H1 (cell line): ENCODE data around the gene PDE4D. TPM values are rescaled to one million over a fixed set of nuclear protein-coding genes. Genes with fewer than 3 reads are reported as not detected.

Experiments
- CTCF ChIA-PET: fragments of 300-600 bp; sonication (Branson Sonifier 250); formaldehyde crosslinking; loops from one replicate; lab custom pipeline; 2021; ENCODE audit not compliant: partially characterized antibody; lab: Charles Lee
- POLR2A ChIA-PET: fragments of 300-600 bp; sonication (Branson Sonifier 250); formaldehyde crosslinking; loops from one replicate; lab custom pipeline; 2021; ENCODE audit warnings: inconsistent platforms; ENCODE audit not compliant: partially characterized antibody; lab: Charles Lee
- DNase-seq, 2 experiments: peaks; one replicate each; pipeline versions ENCODE4 v3.0.0 to v3.0.0-alpha.2; 2010 to 2022; ENCODE audit warnings: low spot score in 2 of 2, low read depth in 1 of 2, mixed read lengths in 1 of 2
- FAIRE-seq: peaks from 2 replicates; lab custom pipeline; 2011; peaks lifted over from hg19 to GRCh38; lab: Jason Lieb, UNC
- H2AFZ ChIP-seq: 2 replicates; pipeline ENCODE4 v1.8.1; 2012; ENCODE audit warnings: low read length, inconsistent platforms
- H2AK5ac ChIP-seq: 2 replicates; pipeline ENCODE4 v1.6.1; 2013; ENCODE audit warnings: low read depth, low read length
- H2BK120ac ChIP-seq: replicated peaks from 2 replicates; pipeline ENCODE3; 2013; ENCODE audit warnings: low read depth, low read length, inconsistent platforms
- H2BK12ac ChIP-seq: 2 replicates; pipeline ENCODE4 v1.6.1; 2013; ENCODE audit warnings: low read depth, low read length
- H2BK15ac ChIP-seq: 2 replicates; pipeline ENCODE4 v1.6.1; 2013; ENCODE audit warnings: low read length
- H2BK20ac ChIP-seq: 2 replicates; pipeline ENCODE4 v1.6.1; 2013; ENCODE audit warnings: low read length
- H2BK5ac ChIP-seq: 2 replicates; pipeline ENCODE4 v1.6.1; 2013; ENCODE audit warnings: low read depth, low read length
- H3K14ac ChIP-seq: 2 replicates; pipeline ENCODE4 v1.6.1; 2013; ENCODE audit warnings: inconsistent platforms; ENCODE audit not compliant: insufficient read length
- H3K18ac ChIP-seq: 2 replicates; pipeline ENCODE4 v1.6.1; 2013; ENCODE audit warnings: low read length; ENCODE audit errors: extremely low read depth
- H3K23ac ChIP-seq: 2 replicates; pipeline ENCODE4 v1.6.1; 2013; ENCODE audit warnings: inconsistent platforms; ENCODE audit not compliant: insufficient read length
- H3K23me2 ChIP-seq: 2 replicates; pipeline ENCODE4 v1.6.1; 2013; ENCODE audit warnings: low read depth, low read length
- H3K27ac ChIP-seq: 2 replicates; pipeline ENCODE4 v1.6.1; 2011; ENCODE audit warnings: low read depth, low read length, inconsistent platforms
- H3K27me3 ChIP-seq, 4 experiments: replicated peaks in 1 of 4; 1 replicate in 1 of 4; 2 replicates in 3 of 4; pipeline versions ENCODE4 v1.6.1 to v1.8.1; 2011 to 2013; ENCODE audit warnings: low read length in 3 of 4, mild to moderate bottlenecking in 3 of 4, inconsistent platforms in 2 of 4, mixed read lengths in 2 of 4, moderate library complexity in 1 of 4; ENCODE audit not compliant: control insufficient read depth in 3 of 4, insufficient read depth in 3 of 4; ENCODE audit errors: extremely low read depth in 1 of 4
- H3K36me3 ChIP-seq, 4 experiments: 2 replicates each; pipeline versions ENCODE4 v1.6.1 to v1.8.1; 2011 to 2013; ENCODE audit warnings: mild to moderate bottlenecking in 4 of 4, low read length in 3 of 4, moderate library complexity in 2 of 4, control low read depth in 1 of 4, inconsistent platforms in 1 of 4; ENCODE audit not compliant: insufficient read depth in 4 of 4, control insufficient read depth in 2 of 4
- H3K4ac ChIP-seq: replicated peaks from 2 replicates; pipeline ENCODE3; 2013; ENCODE audit warnings: low read length, low read depth, mixed read lengths, inconsistent platforms; ENCODE audit not compliant: insufficient read length
- H3K4me1 ChIP-seq, 4 experiments: replicated peaks in 1 of 4; 1 replicate in 1 of 4; 2 replicates in 3 of 4; pipeline versions ENCODE4 v1.6.1 to v1.8.1; 2011 to 2013; ENCODE audit warnings: low read length in 3 of 4, inconsistent platforms in 2 of 4, mixed read lengths in 1 of 4; ENCODE audit not compliant: insufficient read depth in 4 of 4, control insufficient read depth in 3 of 4
- H3K4me2 ChIP-seq, 2 experiments: 2 replicates each; pipeline versions ENCODE4 v1.6.1 to v1.8.1; 2011 to 2013; ENCODE audit warnings: low read depth in 2 of 2, low read length in 2 of 2, control low read depth in 1 of 2, inconsistent platforms in 1 of 2, mild to moderate bottlenecking in 1 of 2; ENCODE audit not compliant: insufficient read depth in 1 of 2
- H3K4me3 ChIP-seq, 4 experiments: fragments of 200-600, 300-600 bp in 1 of 4; sonication (generic), shearing (Covaris generic), sonication (Bioruptor Twin) in 1 of 4; 2 replicates each; pipeline versions ENCODE4 v1.5.1 to v1.8.1; 2011 to 2016; ENCODE audit warnings: low read length in 4 of 4, low read depth in 3 of 4, control low read depth in 2 of 4, inconsistent platforms in 2 of 4, mild to moderate bottlenecking in 2 of 4, mixed read lengths in 1 of 4, moderate library complexity in 1 of 4; ENCODE audit not compliant: insufficient read depth in 2 of 4; ENCODE audit errors: extremely low read depth in 1 of 4
- H3K56ac ChIP-seq: replicated peaks from 2 replicates; pipeline ENCODE3; 2013; ENCODE audit warnings: low read depth, mild to moderate bottlenecking, mixed read lengths, low read length, inconsistent platforms; ENCODE audit not compliant: insufficient read length
- H3K79me1 ChIP-seq: 2 replicates; pipeline ENCODE4 v1.6.1; 2013; ENCODE audit warnings: low read depth, low read length, control low read depth
- H3K79me2 ChIP-seq, 2 experiments: 2 replicates each; pipeline versions ENCODE4 v1.6.1 to v1.8.1; 2012 to 2013; ENCODE audit warnings: low read length in 2 of 2, mild to moderate bottlenecking in 2 of 2, inconsistent platforms in 1 of 2; ENCODE audit not compliant: insufficient read depth in 2 of 2, control insufficient read depth in 1 of 2
- H3K9ac ChIP-seq, 4 experiments: replicated peaks in 1 of 4; 1 replicate in 1 of 4; 2 replicates in 3 of 4; pipeline versions ENCODE4 v1.6.1 to v1.8.1; 2011 to 2013; ENCODE audit warnings: low read depth in 3 of 4, low read length in 3 of 4, control low read depth in 2 of 4, mild to moderate bottlenecking in 2 of 4, moderate library complexity in 2 of 4, inconsistent platforms in 1 of 4; ENCODE audit errors: extremely low read depth in 1 of 4
- H3K9me3 ChIP-seq, 2 experiments: 2 replicates each; pipeline versions ENCODE4 v1.6.1 to v1.8.1; 2012 to 2013; ENCODE audit warnings: mild to moderate bottlenecking in 2 of 2, moderate library complexity in 2 of 2, control low read depth in 1 of 2, inconsistent platforms in 1 of 2, low read depth in 1 of 2, low read length in 1 of 2, mixed read lengths in 1 of 2; ENCODE audit not compliant: insufficient read depth in 2 of 2
- H4K20me1 ChIP-seq, 2 experiments: replicated peaks in 1 of 2; 2 replicates each; pipeline versions ENCODE3 to v1.8.1; 2011 to 2013; ENCODE audit warnings: inconsistent platforms in 2 of 2, low read length in 2 of 2, mild to moderate bottlenecking in 1 of 2; ENCODE audit not compliant: insufficient read depth in 2 of 2, control insufficient read depth in 1 of 2
- H4K5ac ChIP-seq: 2 replicates; pipeline ENCODE4 v1.6.1; 2013; ENCODE audit warnings: low read length, low read depth, mixed read lengths, inconsistent platforms; ENCODE audit not compliant: insufficient read length
- H4K8ac ChIP-seq: 2 replicates; pipeline ENCODE4 v1.8.0; 2013; ENCODE audit warnings: mild to moderate bottlenecking, moderate library complexity, low read length, inconsistent platforms; ENCODE audit not compliant: insufficient read depth; ENCODE audit errors: extremely low read depth
- H4K91ac ChIP-seq: replicated peaks from 2 replicates; pipeline ENCODE3; 2013; ENCODE audit warnings: low read length, mixed read lengths, inconsistent platforms; ENCODE audit not compliant: insufficient read length
- ASH2L ChIP-seq: fragments of 200-600, 300-600 bp; sonication (generic); IDR thresholded peaks from one replicate; pipeline ENCODE4 v1.7.1; 2017; ENCODE audit warnings: low read length
- JUND ChIP-seq: IDR thresholded peaks from 2 replicates; pipeline ENCODE4 v1.6.1; 2011; ENCODE audit warnings: mild to moderate bottlenecking, improper control_type of control experiment, low read length
- RFX5 ChIP-seq: IDR thresholded peaks from 2 replicates; pipeline ENCODE4 v1.6.1; 2011; ENCODE audit warnings: low read depth, low read length, improper control_type of control experiment, borderline replicate concordance
- SIN3A ChIP-seq, 2 experiments: IDR thresholded peaks in 1 of 2; conservative IDR thresholded peaks in 1 of 2; 2 replicates each; pipeline ENCODE4 v1.6.1; 2011 to 2012; ENCODE audit warnings: low read length in 2 of 2, improper control_type of control experiment in 1 of 2, low read depth in 1 of 2, mild to moderate bottlenecking in 1 of 2
- SP4 ChIP-seq: IDR thresholded peaks from 2 replicates; pipeline ENCODE4 v1.6.1; 2012; ENCODE audit warnings: low read length, inconsistent platforms
- WGBS, 2 experiments: shearing (Covaris generic) in 1 of 2; methylation state at CpG; one replicate each; pipeline versions ENCODE4 v1.1.6 to v1.1.7; 2013 to 2015; ENCODE audit warnings: low lambda C conversion rate in 2 of 2, mixed read lengths in 2 of 2, inconsistent platforms in 1 of 2, low coverage in 1 of 2, missing lambda C conversion rate in 1 of 2; ENCODE audit not compliant: insufficient replicate concordance in 2 of 2, insufficient coverage in 1 of 2, insufficient read length in 1 of 2; ENCODE audit errors: extremely low coverage in 1 of 2, missing lambda C conversion rate in 1 of 2; 5-methylcytosine and 5-hydroxymethylcytosine counted together
- polyA plus RNA-seq, 7 experiments: library from polyadenylated mRNA; depleted of rRNA in 3 of 7; stranded (reverse) in 5 of 7; unstranded in 2 of 7; fragments of >200 nt in 5 of 7; fragments of 200-250 nt in 2 of 7; gene quantifications; 1 replicate in 5 of 7; 2 replicates in 1 of 7; 4 replicates in 1 of 7; pipeline versions ENCODE4 v1.2.1 to v1.2.3, GENCODE V29; 2011 to 2013; ENCODE audit warnings: missing spikeins in 2 of 7, mixed read lengths in 2 of 7
- total RNA-seq: library from RNA; stranded (reverse); fragmentation: NEBNext Ultra II Directional; extraction: Animal tissue kit (Norgen Biotek cat#: 25700); gene quantifications from 2 replicates; pipeline ENCODE4 v1.2.1, GENCODE V29; 2021
- TF ChIP-seq, protein P1 (sequence below): IDR thresholded peaks from 2 replicates; pipeline ENCODE4 v1.6.1; 2012; ENCODE audit warnings: low read length, inconsistent platforms

The PDE4D gene
- total and polyA plus RNA-seq, 2 of the 8 experiments (the other 6 are each of a cell fraction or from before 2014, with no cell fraction given): 2.3 to 3.7 TPM

DNA sequence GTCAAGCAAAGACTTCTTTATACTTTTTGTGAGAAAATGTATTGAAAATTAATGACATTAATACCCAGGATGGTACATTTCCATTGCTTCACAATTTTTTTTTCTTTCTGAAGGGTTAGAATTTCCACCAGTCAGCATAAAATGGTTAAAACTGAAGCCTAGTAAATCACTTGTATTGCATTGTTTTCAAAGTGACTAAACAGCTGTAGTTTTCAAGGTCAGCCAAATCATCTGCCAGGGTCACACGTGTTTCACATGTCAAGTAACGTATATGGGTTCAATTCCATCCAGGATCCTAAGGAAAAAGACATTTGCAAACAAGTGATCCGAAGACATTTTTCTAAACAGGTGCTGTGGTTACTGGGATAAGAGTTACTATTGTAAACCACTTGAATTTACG is 736.5 kb downstream of the PDE4D start:
- no peaks in the 10 kb centered on the region for H3K23me2 ChIP-seq
- peaks cover 0 to 2% (median 1%) of the 10 kb centered on the region in 4 experiments; a peak in 1 of 7 replicates for H3K4me1 ChIP-seq
- WGBS, 2 experiments: 91% methylated on average over 4 of the region's 4 CpGs; no CpG with 5 or more reads in 1 of the 2 experiments
- no peaks in the 10 kb centered on the region for H3K9me3 ChIP-seq
- no peaks in the 10 kb centered on the region for H3K79me1 ChIP-seq
- TF ChIP-seq, protein P1, sequence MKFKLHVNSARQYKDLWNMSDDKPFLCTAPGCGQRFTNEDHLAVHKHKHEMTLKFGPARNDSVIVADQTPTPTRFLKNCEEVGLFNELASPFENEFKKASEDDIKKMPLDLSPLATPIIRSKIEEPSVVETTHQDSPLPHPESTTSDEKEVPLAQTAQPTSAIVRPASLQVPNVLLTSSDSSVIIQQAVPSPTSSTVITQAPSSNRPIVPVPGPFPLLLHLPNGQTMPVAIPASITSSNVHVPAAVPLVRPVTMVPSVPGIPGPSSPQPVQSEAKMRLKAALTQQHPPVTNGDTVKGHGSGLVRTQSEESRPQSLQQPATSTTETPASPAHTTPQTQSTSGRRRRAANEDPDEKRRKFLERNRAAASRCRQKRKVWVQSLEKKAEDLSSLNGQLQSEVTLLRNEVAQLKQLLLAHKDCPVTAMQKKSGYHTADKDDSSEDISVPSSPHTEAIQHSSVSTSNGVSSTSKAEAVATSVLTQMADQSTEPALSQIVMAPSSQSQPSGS: no peak
- TF ChIP-seq SIN3A (conservative IDR thresholded peaks at IDR 0.05 in 1 of 2, IDR thresholded peaks at IDR 0.05 in 1 of 2; ENCODE audit: low read depth in 1 of 2, low read length in 2 of 2) (no peak), ASH2L (no peak), JUND (no peak), SP4 (no peak), RFX5 (no peak)
- CTCF ChIA-PET: interaction anchor here (0.6 kb wide), 1 partner anchor 190 kb away, joined by 3 read pairs; no protein-coding TSS in a partner anchor
- H4K20me1 ChIP-seq: no peaks in the 10 kb centered on the region
- no peak overlapping the region for H4K8ac ChIP-seq
- H2BK20ac ChIP-seq: no peak overlapping the region
- no peak overlapping the region for H3K56ac ChIP-seq
- no peaks in the 10 kb centered on the region for H3K79me2 ChIP-seq
- no peak overlapping the region for H3K4me3 ChIP-seq
- no peak overlapping the region for H3K14ac ChIP-seq
- no peaks in the 10 kb centered on the region for H3K36me3 ChIP-seq
- H2BK12ac ChIP-seq: no peak overlapping the region
- POLR2A ChIA-PET: no interaction called here
- H3K9ac ChIP-seq: no peak overlapping the region
- no peak overlapping the region for H3K23ac ChIP-seq
- H3K27ac ChIP-seq: no peak overlapping the region
- no peak overlapping the region for H3K4ac ChIP-seq
- H2BK120ac ChIP-seq: no peak overlapping the region
- no peak overlapping the region for H2BK5ac ChIP-seq
- no peak overlapping the region for H3K4me2 ChIP-seq
- H2AFZ ChIP-seq: no peak overlapping the region
- no peak overlapping the region for H3K18ac ChIP-seq
- H2AK5ac ChIP-seq: no peak overlapping the region
- FAIRE-seq (no peak), DNase-seq (no peak)
- no peaks in the 10 kb centered on the region for H3K27me3 ChIP-seq
- no peak overlapping the region for H4K91ac ChIP-seq
- no peak overlapping the region for H2BK15ac ChIP-seq
- H4K5ac ChIP-seq: no peak overlapping the region
